K562 (cell line): ENCODE results near the gene TRPM8. TPM values are rescaled to one million over a fixed set of nuclear protein-coding genes. Genes with fewer than 3 reads are reported as not detected.

Source experiments
- ATAC-seq: fragments of 200-7000 bp; cut with Tn5 transposase; 3 replicates; pipeline ENCODE4 v1.9.1; 2020; ENCODE audit warnings: moderate library complexity
- BruUV-seq: library from RNA; stranded (reverse); fragments of 400-500 nt; replicated peaks from 2 replicates; lab custom pipeline; 2021; lab: Mats Ljungman, UMichigan
- CTCF ChIA-PET: fragments of 300-600 bp; formaldehyde crosslinking; extraction: SDS; loops from one replicate; lab custom pipeline; 2021; ENCODE audit warnings: low intra/inter-chr PET ratio; lab: Yijun Ruan, JAX
- POLR2A ChIA-PET: fragments of 300-600, 350-650 bp; sonication (Branson Sonifier 250); formaldehyde crosslinking; extraction: SDS; loops from one replicate; lab custom pipeline; 2021; ENCODE audit warnings: antibody characterized with exemption, inconsistent platforms; lab: Yijun Ruan, JAX
- DNase-seq, 4 experiments: peaks; one replicate each; pipeline versions ENCODE4 v3.0.0 to v3.0.0-alpha.2; 2011 to 2018; ENCODE audit warnings: low spot score in 3 of 4, mixed read lengths in 3 of 4; ENCODE audit errors: extremely low read depth in 1 of 4
- FAIRE-seq: peaks from 2 replicates; lab custom pipeline; 2011; peaks lifted over from hg19 to GRCh38; lab: Jason Lieb, UNC
- H2AFZ ChIP-seq: 2 replicates; pipeline ENCODE4 v1.6.0; 2011; ENCODE audit warnings: low read depth, low read length, control low read depth, inconsistent platforms
- H3K27ac ChIP-seq: fragments of 200-600 bp; 3 replicates; pipeline ENCODE4 v1.8.0; 2011; ENCODE audit warnings: low read depth, mild to moderate bottlenecking, control low read depth, inconsistent platforms, low read length, moderate library complexity, mixed read lengths; ENCODE audit errors: extremely low read depth
- H3K27me3 ChIP-seq, 2 experiments: fragments of 300-600 bp in 1 of 2; 2 replicates in 1 of 2; 3 replicates in 1 of 2; pipeline versions ENCODE4 v1.6.0 to v1.8.0; 2011; ENCODE audit warnings: inconsistent platforms in 2 of 2, low read length in 2 of 2, mild to moderate bottlenecking in 1 of 2, mixed read lengths in 1 of 2, moderate library complexity in 1 of 2; ENCODE audit not compliant: control insufficient read depth in 2 of 2, insufficient read depth in 2 of 2
- H3K36me3 ChIP-seq: fragments of 300-600 bp; 3 replicates; pipeline ENCODE4 v1.8.0; 2011; ENCODE audit warnings: mild to moderate bottlenecking, low read length, inconsistent platforms; ENCODE audit not compliant: control insufficient read depth, insufficient read depth
- H3K4me1 ChIP-seq, 2 experiments: fragments of 200-600 bp in 1 of 2; replicated peaks in 1 of 2; 2 replicates in 1 of 2; 3 replicates in 1 of 2; pipeline versions ENCODE4 v1.5.1 to v1.8.0; 2011; ENCODE audit warnings: inconsistent platforms in 2 of 2, low read length in 2 of 2, mild to moderate bottlenecking in 1 of 2, mixed read lengths in 1 of 2, moderate library complexity in 1 of 2; ENCODE audit not compliant: control insufficient read depth in 2 of 2, insufficient read depth in 2 of 2
- H3K4me2 ChIP-seq: 2 replicates; pipeline ENCODE4 v1.6.1; 2011; ENCODE audit warnings: low read length, control low read depth, inconsistent platforms, mixed read lengths; ENCODE audit not compliant: insufficient read depth
- H3K4me3 ChIP-seq: fragments of 200-600 bp; sonication (generic), shearing (Covaris generic); 2 replicates; pipeline ENCODE4 v1.5.1; 2016; ENCODE audit warnings: control low read depth, inconsistent platforms
- H3K79me2 ChIP-seq: fragments of 200-600 bp; 3 replicates; pipeline ENCODE4 v1.8.0; 2011; ENCODE audit warnings: low read length, inconsistent platforms; ENCODE audit not compliant: control insufficient read depth, insufficient read depth
- H3K9ac ChIP-seq, 2 experiments: 2 replicates each; pipeline versions ENCODE4 v1.6.0 to v1.6.1; 2011; ENCODE audit warnings: low read depth in 2 of 2, low read length in 2 of 2, control low read depth in 1 of 2, inconsistent platforms in 1 of 2, mild to moderate bottlenecking in 1 of 2, mixed read lengths in 1 of 2; ENCODE audit not compliant: insufficient read depth in 1 of 2
- H3K9me1 ChIP-seq: one replicate; pipeline ENCODE4 v1.6.0; 2011; ENCODE audit warnings: inconsistent platforms, mild to moderate bottlenecking, low read length, moderate library complexity; ENCODE audit not compliant: control insufficient read depth, insufficient read depth
- H3K9me3 ChIP-seq: replicated peaks from 2 replicates; pipeline ENCODE4 v1.5.1; 2011; ENCODE audit warnings: low read depth, low read length, inconsistent platforms; ENCODE audit not compliant: control insufficient read depth, insufficient read depth
- H4K20me1 ChIP-seq: replicated peaks from 2 replicates; pipeline ENCODE4 v1.6.1; 2011; ENCODE audit warnings: low read length, inconsistent platforms, mixed read lengths; ENCODE audit not compliant: control insufficient read depth, insufficient read depth
- ASH1L ChIP-seq: fragments of 450-650 bp; IDR thresholded peaks from 2 replicates; pipeline ENCODE4 v1.6.1; 2018; ENCODE audit warnings: borderline replicate concordance, mild to moderate bottlenecking, low read depth; ENCODE audit not compliant: partially characterized antibody
- ZNF445 ChIP-seq: fragments of 250-450 bp; sonication (Bioruptor Pico); IDR thresholded peaks from 2 replicates; pipeline ENCODE4 v1.4.0; 2020; ENCODE audit warnings: low read depth, mild to moderate bottlenecking, moderate library complexity
- ZSCAN32 ChIP-seq: fragments of 450-650 bp; formaldehyde crosslinking; IDR thresholded peaks from 2 replicates; pipeline ENCODE4 v1.4.0; 2020; ENCODE audit warnings: mild to moderate bottlenecking, moderate library complexity
- WGBS: fragments of 100-300 bp; shearing (Covaris generic); methylation state at CpG from one replicate; pipeline ENCODE4 v1.1.6; 2016; ENCODE audit warnings: low coverage, mixed read lengths; ENCODE audit not compliant: insufficient coverage; ENCODE audit errors: missing lambda C conversion rate; 5-methylcytosine and 5-hydroxymethylcytosine counted together
- in situ Hi-C: fragments of 300-500 bp; cut with MboI; formaldehyde crosslinking; loops from 4 replicates; pipeline ENCODE4 v1.15.0; 2018; ENCODE audit warnings: inconsistent platforms, mixed read lengths
- intact Hi-C: fragments of 100-400 bp; cut with micrococcal nuclease; formaldehyde crosslinking; loops from 2 replicates; pipeline ENCODE4 v1.14.2; 2022
- polyA plus RNA-seq, 8 experiments: library from polyadenylated mRNA; depleted of rRNA in 4 of 8; stranded (reverse) in 5 of 8; unstranded in 3 of 8; fragments of >200 nt; fragmentation: Nextera tagmentation in 2 of 8; fragmentation: Illumina TruSeq in 1 of 8; extraction: Ambion mirVana in 2 of 8; extraction: Trizol in 1 of 8; gene quantifications; 2 replicates each; pipeline versions ENCODE4 v1.2.1 to v1.2.3, GENCODE V29; 2011 to 2014; ENCODE audit warnings: inconsistent platforms in 1 of 8, missing spikeins in 1 of 8
- total RNA-seq, 7 experiments: library from RNA; depleted of rRNA in 6 of 7; stranded (reverse); fragments of >200 nt in 6 of 7; fragmentation: Illumina TruSeq in 2 of 7; extraction: Trizol in 2 of 7; gene quantifications; 2 replicates each; pipeline versions ENCODE4 v1.2.1 to v1.2.3, GENCODE V29; 2011 to 2021; ENCODE audit warnings: low replicate concordance in 1 of 7
- TF ChIP-seq, protein P1 (sequence below), 2 experiments: fragments of 450-650 bp in 1 of 2; sonication (generic) in 1 of 2; formaldehyde crosslinking in 1 of 2; IDR thresholded peaks in 1 of 2; conservative IDR thresholded peaks in 1 of 2; 2 replicates each; pipeline versions ENCODE4 v1.6.1 to v1.8.1; 2016 to 2023; ENCODE audit warnings: mild to moderate bottlenecking in 2 of 2, moderate library complexity in 2 of 2, inconsistent platforms in 1 of 2, missing genetic modification reagents in 1 of 2
- TF ChIP-seq, protein P2 (sequence below): fragments of 250-450 bp; sonication (Bioruptor Pico); IDR thresholded peaks from 2 replicates; pipeline ENCODE4 v1.4.0; 2020

TRPM8 gene
- total and polyA plus RNA-seq, 9 of the 15 experiments (the other 6 are each of a cell fraction or from before 2014, with no cell fraction given): not detected

DNA sequence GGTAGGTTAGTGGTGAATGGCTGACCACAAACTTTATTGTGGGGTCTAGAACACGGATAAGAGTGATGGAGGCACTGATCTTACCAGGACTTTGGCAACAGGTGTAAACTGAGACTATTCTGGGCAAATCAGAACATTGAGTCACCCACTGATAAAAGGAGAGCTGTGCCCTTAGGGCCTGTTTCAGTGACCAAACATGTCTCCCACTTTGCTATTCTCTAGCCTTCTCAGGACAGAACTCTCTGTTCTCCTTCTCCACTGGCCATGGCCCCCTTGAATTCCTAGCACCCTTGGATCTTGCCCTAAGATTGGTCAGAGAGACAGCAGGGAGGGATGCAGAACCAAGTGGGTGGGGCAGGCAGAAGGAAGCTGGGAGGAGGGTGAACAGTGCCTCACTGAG lies 18.3 kb downstream of the TRPM8 start:
- ChIA-PET CTCF (no interaction called here), POLR2A (interaction anchor here (1.1 kb wide), 1 partner anchor 20 kb away, joined by 3 read pairs; no protein-coding TSS in a partner anchor)
- ATAC-seq: no peak
- TF ChIP-seq, protein P1, sequence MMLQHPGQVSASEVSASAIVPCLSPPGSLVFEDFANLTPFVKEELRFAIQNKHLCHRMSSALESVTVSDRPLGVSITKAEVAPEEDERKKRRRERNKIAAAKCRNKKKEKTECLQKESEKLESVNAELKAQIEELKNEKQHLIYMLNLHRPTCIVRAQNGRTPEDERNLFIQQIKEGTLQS (IDR thresholded peaks at IDR 0.05): no peak
- TF ChIP-seq, protein P1 (CRISPR knock-in tag; conservative IDR thresholded peaks at IDR 0.05): no peak
- TF ChIP-seq ZSCAN32 (CRISPR knock-in tag): no peak
- Histone ChIP-seq H3K27ac (no peak overlapping the region), H3K4me1 (no peaks in the 10 kb centered on the region; a peak in 1 of 5 replicates), H4K20me1 (no peaks in the 10 kb centered on the region), H3K27me3 (peaks cover 2 to 12% of the 10 kb centered on the region in 2 experiments; a peak in 2 of 5 replicates), H3K4me3 (no peak overlapping the region), H3K4me2 (no peak overlapping the region), H2AFZ (no peak overlapping the region), H3K9me3 (no peaks in the 10 kb centered on the region), H3K36me3 (no peaks in the 10 kb centered on the region), H3K9me1 (no peaks in the 10 kb centered on the region), H3K9ac (no peak overlapping the region), H3K79me2 (no peaks in the 10 kb centered on the region)
- intact Hi-C loops (no loop called here), in situ Hi-C loops (no loop called here)
- no peak for FAIRE-seq
- DNase-seq: no peak
- no TSS peak for BruUV-seq
- WGBS: no CpG with 5 or more reads among the region's 1 CpG

DNA sequence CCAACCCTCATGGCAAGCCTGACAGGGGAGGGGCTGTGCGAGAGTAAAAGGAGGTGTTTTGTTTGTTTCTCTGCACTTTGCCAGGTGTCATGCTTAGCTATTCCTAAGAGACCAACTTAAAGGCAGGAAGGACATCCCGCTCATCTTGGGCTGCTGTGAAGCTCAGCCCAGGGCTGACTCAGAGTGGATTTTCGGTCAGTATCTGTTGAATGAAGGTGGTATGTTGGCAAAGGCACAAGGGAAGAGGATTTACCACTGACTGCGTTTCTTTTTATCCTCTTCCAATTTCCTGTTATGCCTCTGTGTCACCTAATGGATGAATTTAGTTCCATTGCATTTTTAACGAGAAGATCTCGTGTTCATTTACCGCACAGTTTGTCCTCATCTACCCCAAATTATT lies 18.9 kb downstream of the TRPM8 start:
- CTCF ChIA-PET: no interaction called here
- DNase-seq (no peak), ATAC-seq (no peak), FAIRE-seq (no peak)
- no peaks in the 10 kb centered on the region; a peak in 1 of 5 replicates for H3K4me1 ChIP-seq
- H3K36me3 ChIP-seq: no peaks in the 10 kb centered on the region
- no peak overlapping the region for H3K4me2 ChIP-seq
- WGBS: 0% methylated on average over 6 of the region's 7 CpGs
- H3K27me3 ChIP-seq: peaks cover 2 to 12% of the 10 kb centered on the region in 2 experiments; a peak in 2 of 5 replicates
- intact Hi-C loops: no loop called here
- no peaks in the 10 kb centered on the region for H3K79me2 ChIP-seq
- in situ Hi-C loops: no loop called here
- no peaks in the 10 kb centered on the region for H3K9me3 ChIP-seq
- POLR2A ChIA-PET: no interaction called here
- H3K9ac ChIP-seq: no peak overlapping the region
- no peak overlapping the region for H2AFZ ChIP-seq
- TF ChIP-seq ZNF445 (CRISPR knock-in tag) (no peak), ASH1L (no peak)
- TF ChIP-seq, protein P2, sequence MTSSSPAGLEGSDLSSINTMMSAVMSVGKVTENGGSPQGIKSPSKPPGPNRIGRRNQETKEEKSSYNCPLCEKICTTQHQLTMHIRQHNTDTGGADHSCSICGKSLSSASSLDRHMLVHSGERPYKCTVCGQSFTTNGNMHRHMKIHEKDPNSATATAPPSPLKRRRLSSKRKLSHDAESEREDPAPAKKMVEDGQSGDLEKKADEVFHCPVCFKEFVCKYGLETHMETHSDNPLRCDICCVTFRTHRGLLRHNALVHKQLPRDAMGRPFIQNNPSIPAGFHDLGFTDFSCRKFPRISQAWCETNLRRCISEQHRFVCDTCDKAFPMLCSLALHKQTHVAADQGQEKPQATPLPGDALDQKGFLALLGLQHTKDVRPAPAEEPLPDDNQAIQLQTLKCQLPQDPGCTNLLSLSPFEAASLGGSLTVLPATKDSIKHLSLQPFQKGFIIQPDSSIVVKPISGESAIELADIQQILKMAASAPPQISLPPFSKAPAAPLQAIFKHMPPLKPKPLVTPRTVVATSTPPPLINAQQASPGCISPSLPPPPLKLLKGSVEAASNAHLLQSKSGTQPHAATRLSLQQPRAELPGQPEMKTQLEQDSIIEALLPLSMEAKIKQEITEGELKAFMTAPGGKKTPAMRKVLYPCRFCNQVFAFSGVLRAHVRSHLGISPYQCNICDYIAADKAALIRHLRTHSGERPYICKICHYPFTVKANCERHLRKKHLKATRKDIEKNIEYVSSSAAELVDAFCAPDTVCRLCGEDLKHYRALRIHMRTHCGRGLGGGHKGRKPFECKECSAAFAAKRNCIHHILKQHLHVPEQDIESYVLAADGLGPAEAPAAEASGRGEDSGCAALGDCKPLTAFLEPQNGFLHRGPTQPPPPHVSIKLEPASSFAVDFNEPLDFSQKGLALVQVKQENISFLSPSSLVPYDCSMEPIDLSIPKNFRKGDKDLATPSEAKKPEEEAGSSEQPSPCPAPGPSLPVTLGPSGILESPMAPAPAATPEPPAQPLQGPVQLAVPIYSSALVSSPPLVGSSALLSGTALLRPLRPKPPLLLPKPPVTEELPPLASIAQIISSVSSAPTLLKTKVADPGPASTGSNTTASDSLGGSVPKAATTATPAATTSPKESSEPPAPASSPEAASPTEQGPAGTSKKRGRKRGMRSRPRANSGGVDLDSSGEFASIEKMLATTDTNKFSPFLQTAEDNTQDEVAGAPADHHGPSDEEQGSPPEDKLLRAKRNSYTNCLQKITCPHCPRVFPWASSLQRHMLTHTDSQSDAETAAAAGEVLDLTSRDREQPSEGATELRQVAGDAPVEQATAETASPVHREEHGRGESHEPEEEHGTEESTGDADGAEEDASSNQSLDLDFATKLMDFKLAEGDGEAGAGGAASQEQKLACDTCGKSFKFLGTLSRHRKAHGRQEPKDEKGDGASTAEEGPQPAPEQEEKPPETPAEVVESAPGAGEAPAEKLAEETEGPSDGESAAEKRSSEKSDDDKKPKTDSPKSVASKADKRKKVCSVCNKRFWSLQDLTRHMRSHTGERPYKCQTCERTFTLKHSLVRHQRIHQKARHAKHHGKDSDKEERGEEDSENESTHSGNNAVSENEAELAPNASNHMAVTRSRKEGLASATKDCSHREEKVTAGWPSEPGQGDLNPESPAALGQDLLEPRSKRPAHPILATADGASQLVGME (CRISPR knock-in tag): no peak
- no TSS peak for BruUV-seq
- H3K27ac ChIP-seq: no peak overlapping the region
- H3K4me3 ChIP-seq: no peak overlapping the region
- H4K20me1 ChIP-seq: no peaks in the 10 kb centered on the region
- H3K9me1 ChIP-seq: no peaks in the 10 kb centered on the region
